MM.1S (cell line): Measurements from ENCODE around the gene HSPB6.

Source experiments
- EZH2 ChIP-seq: fragments of 300-600 bp; sonication (generic); optimal IDR thresholded peaks from 2 replicates; pipeline ENCODE3; 2017; ENCODE audit warnings: low read depth, mild to moderate bottlenecking, antibody characterized with exemption, low read length, mixed read lengths
- TF ChIP-seq, protein P1 (sequence below): fragments of 300-600 bp; sonication (generic); IDR thresholded peaks from 2 replicates; pipeline ENCODE4 v1.5.1; 2016; ENCODE audit warnings: antibody characterized with exemption, low read length, mixed read lengths

DNA sequence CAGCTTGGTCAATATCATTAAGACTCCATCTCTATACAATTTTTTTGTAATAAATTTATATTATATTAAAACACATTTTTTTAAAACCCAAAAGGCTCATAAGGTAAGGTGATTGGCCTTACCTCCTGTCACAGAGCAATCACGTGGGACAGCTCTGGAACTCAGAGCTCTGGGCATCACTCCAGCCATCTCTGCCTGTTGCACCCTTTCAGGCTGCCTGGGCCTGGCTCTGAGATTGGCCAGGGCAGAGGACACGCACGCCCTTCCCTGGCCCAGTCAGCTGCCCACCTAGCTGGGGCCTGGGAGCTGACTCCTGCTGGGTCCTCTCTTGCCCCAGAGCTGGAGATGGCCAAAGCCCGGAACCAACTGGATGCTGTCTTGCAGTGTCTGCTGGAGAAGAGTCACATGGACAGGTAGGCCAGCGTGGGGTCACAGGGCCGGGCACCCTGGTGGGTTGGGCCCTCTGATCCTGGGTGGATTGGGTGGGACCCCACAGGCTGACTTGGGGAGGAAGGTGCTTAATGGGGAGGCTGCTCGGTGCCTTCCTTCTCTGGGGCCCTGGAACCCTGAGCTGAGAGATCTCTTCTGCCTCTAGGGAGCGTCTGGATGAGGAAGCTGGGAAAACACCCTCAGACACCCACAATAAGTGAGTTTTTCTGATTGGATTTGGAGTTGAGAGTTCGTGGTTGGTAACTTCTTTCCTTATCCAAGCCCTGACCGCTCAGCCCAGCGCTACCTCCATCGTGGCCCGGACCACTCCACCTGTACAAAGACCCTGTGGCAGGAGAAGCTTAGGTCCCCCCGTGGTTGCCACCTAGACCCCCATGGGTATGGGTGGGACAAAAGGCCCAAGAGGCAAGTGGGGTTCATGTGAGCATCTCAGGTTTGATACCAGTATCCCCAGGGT, 4.7 kb downstream of the HSPB6 start:
- TF ChIP-seq, protein P1, sequence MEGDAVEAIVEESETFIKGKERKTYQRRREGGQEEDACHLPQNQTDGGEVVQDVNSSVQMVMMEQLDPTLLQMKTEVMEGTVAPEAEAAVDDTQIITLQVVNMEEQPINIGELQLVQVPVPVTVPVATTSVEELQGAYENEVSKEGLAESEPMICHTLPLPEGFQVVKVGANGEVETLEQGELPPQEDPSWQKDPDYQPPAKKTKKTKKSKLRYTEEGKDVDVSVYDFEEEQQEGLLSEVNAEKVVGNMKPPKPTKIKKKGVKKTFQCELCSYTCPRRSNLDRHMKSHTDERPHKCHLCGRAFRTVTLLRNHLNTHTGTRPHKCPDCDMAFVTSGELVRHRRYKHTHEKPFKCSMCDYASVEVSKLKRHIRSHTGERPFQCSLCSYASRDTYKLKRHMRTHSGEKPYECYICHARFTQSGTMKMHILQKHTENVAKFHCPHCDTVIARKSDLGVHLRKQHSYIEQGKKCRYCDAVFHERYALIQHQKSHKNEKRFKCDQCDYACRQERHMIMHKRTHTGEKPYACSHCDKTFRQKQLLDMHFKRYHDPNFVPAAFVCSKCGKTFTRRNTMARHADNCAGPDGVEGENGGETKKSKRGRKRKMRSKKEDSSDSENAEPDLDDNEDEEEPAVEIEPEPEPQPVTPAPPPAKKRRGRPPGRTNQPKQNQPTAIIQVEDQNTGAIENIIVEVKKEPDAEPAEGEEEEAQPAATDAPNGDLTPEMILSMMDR, result no peak
- no peak for TF ChIP-seq EZH2
